GM06990 (cell line): ENCODE measurements around the gene TBX2.
"Not testable (repeated sequence)": the region's sequence is repeated elsewhere in the genome, so short reads cannot be mapped to it uniquely, and the experiment has no call there.

ENCODE experiments used
- DNase-seq: peaks from one replicate; pipeline ENCODE4 v3.0.0-alpha.2; 2011; ENCODE audit not compliant: insufficient read length; ENCODE audit errors: extremely low read depth
- H3K27me3 ChIP-seq: replicated peaks from 2 replicates; pipeline ENCODE4 v1.6.0; 2011; ENCODE audit warnings: low read length; ENCODE audit not compliant: control insufficient read depth, insufficient read depth
- H3K36me3 ChIP-seq: 2 replicates; pipeline ENCODE4 v1.5.1; 2011; ENCODE audit warnings: low read length; ENCODE audit not compliant: control insufficient read depth, insufficient read depth
- H3K4me3 ChIP-seq: replicated peaks from 2 replicates; pipeline ENCODE4 v1.5.1; 2011; ENCODE audit warnings: low read depth, mild to moderate bottlenecking, control low read depth, low read length
- CTCF ChIP-seq: IDR thresholded peaks from 2 replicates; pipeline ENCODE4 v1.5.1; 2011; ENCODE audit warnings: low read length, control low read depth, mild to moderate bottlenecking, inconsistent platforms; ENCODE audit not compliant: insufficient read depth, poor library complexity, severe bottlenecking

Gene TBX2

GRCh38 chr17:61442878-61443474 lies 43.3 kb downstream of the TBX2 start:
- Histone ChIP-seq H3K27me3 (no peaks in the 10 kb centered on the region; the same call in 1 of the 2 replicates), H3K36me3 (no peaks in the 10 kb centered on the region), H3K4me3 (no peak overlapping the region)
- no peak for DNase-seq
- TF ChIP-seq CTCF: no peak

- Histone ChIP-seq H3K27me3 (no peaks in the 10 kb centered on the region; the same call in 1 of the 2 replicates), H3K36me3 (no peaks in the 10 kb centered on the region), H3K4me3 (no peak overlapping the region)
- no peak for DNase-seq
- no peak for TF ChIP-seq CTCF
Measured at GRCh38 chr17:61443475-61443882, 43.8 kb downstream of the TBX2 start.

GRCh38 chr17:61444075-61444474 lies 44.4 kb downstream of the TBX2 start:
- no peak for TF ChIP-seq CTCF
- no peak for DNase-seq
- no peaks in the 10 kb centered on the region for H3K36me3 ChIP-seq
- no peaks in the 10 kb centered on the region; the same call in 1 of the 2 replicates for H3K27me3 ChIP-seq
- no peak overlapping the region for H3K4me3 ChIP-seq

- DNase-seq: no peak
- no peak for TF ChIP-seq CTCF
- Histone ChIP-seq H3K27me3 (no peaks in the 10 kb centered on the region; the same call in 1 of the 2 replicates), H3K36me3 (no peaks in the 10 kb centered on the region), H3K4me3 (no peak overlapping the region)
Measured at GRCh38 chr17:61444831-61445230, 45.2 kb downstream of the TBX2 start.

GRCh38 chr17:61447358-61447757 lies 47.7 kb downstream of the TBX2 start:
- TF ChIP-seq CTCF: no peak
- DNase-seq: no peak
- H3K4me3 ChIP-seq: no peak overlapping the region
- H3K27me3 ChIP-seq: no peaks in the 10 kb centered on the region; the same call in 1 of the 2 replicates
- no peaks in the 10 kb centered on the region for H3K36me3 ChIP-seq

GRCh38 chr17:61448042-61448441 lies 48.4 kb downstream of the TBX2 start:
- no peak for DNase-seq
- no peaks in the 10 kb centered on the region; the same call in 1 of the 2 replicates for H3K27me3 ChIP-seq
- H3K36me3 ChIP-seq: no peaks in the 10 kb centered on the region
- TF ChIP-seq CTCF: no peak
- H3K4me3 ChIP-seq: no peak overlapping the region

- not testable (repeated sequence) for H3K27me3 ChIP-seq, H3K4me3 ChIP-seq, DNase-seq, H3K36me3 ChIP-seq
Measured at GRCh38 chr17:61449140-61449539, 49.5 kb downstream of the TBX2 start.
